Epithelial cell of proximal tubule (primary cell): ENCODE measurements around the gene PRPH2. TPM values are rescaled to one million over a fixed set of nuclear protein-coding genes. Genes with fewer than 3 reads are reported as not detected.

ENCODE experiments used
- DNase-seq: peaks from one replicate; pipeline ENCODE4 v3.0.0-alpha.2; 2011; ENCODE audit warnings: low read depth
- H3K4me3 ChIP-seq: 2 replicates; pipeline ENCODE4 v1.5.1; 2011; ENCODE audit warnings: low read depth, mild to moderate bottlenecking, low read length
- total RNA-seq: library from RNA; depleted of rRNA; stranded (reverse); fragments of >200 nt; gene quantifications from 2 replicates; pipeline ENCODE4 v1.2.3, GENCODE V29; 2015
- TF ChIP-seq, protein P1 (sequence below): conservative IDR thresholded peaks from 2 replicates; pipeline ENCODE4 v1.5.1; 2012; ENCODE audit warnings: low read depth, mild to moderate bottlenecking, low read length

The PRPH2 gene
- 0.07 and 1.6 TPM in 2 replicates for total RNA-seq

DNA sequence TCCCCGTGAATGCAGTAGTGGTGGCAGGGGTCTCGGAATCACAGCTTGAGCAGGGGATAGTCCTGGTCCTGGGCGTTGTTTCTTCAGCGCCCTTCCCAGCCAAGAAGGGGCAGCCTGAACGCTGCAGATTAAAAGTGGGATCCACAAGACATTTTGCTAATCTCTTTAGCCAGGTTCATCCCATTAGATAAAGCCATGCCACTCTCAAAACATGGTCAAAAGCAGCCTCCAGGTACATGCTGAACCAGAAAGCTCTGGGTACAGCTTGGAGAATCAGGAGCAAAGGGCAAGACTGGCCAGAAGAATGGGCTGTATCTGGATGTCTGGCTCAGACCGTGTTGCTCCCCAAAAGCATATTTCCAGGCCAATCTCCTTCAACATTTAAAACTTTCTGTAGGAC is at the start of gene PRPH2:
TSS of gene PRPH2 (minus strand) at position 101 of the 400 bp plus-strand sequence. CDS start 263 bp downstream, outside the sequence.
- no peak for DNase-seq
- no peak within 1 kb of the TSS for H3K4me3 ChIP-seq
- TF ChIP-seq, protein P1, sequence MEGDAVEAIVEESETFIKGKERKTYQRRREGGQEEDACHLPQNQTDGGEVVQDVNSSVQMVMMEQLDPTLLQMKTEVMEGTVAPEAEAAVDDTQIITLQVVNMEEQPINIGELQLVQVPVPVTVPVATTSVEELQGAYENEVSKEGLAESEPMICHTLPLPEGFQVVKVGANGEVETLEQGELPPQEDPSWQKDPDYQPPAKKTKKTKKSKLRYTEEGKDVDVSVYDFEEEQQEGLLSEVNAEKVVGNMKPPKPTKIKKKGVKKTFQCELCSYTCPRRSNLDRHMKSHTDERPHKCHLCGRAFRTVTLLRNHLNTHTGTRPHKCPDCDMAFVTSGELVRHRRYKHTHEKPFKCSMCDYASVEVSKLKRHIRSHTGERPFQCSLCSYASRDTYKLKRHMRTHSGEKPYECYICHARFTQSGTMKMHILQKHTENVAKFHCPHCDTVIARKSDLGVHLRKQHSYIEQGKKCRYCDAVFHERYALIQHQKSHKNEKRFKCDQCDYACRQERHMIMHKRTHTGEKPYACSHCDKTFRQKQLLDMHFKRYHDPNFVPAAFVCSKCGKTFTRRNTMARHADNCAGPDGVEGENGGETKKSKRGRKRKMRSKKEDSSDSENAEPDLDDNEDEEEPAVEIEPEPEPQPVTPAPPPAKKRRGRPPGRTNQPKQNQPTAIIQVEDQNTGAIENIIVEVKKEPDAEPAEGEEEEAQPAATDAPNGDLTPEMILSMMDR, result no peak

DNA sequence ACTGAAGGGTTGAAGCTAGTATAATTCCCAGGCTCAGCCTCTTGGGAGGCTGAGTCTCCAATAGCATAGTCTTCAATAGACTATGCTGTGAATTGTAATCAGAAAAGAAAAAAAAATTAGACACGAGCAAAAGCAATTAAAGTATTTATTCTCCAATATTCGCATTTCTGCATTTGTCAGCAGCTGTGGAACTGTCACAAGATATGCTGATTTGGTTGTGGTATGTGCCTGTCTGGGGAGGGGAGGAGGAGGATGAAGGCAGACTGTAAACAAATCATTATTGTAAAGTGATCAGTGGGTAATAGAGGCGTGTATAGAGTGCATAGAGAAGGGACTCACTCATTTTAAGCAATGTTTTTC is 49.3 kb upstream of the PRPH2 start:
- TF ChIP-seq, protein P1, result no peak
- DNase-seq, result no peak

DNA sequence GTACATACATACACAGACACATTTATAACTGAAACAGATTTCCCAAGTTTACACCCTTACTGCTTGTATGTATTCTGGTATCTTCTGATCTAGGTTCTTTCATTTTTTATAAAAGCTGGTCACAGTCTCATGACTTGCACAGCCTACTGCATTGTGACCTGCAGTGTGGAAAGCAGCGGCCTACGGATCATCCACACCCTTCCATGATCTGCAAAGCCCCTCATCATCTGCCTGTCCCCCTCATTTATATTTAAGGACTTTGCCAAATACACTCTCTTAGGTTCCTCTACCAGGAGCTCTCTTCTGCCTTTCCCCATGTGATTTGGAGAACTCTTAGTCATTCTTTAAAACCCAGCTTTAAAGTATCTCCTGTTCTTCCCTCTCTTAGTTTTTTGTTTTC is 47.4 kb upstream of the PRPH2 start:
- H3K4me3 ChIP-seq, result no peak overlapping the region
- no peak for DNase-seq
- TF ChIP-seq, protein P1, result no peak

More for the DNA sequence above, 49.3 kb upstream of the PRPH2 start:
- H3K4me3 ChIP-seq, result no peak overlapping the region

GRCh38 chr6:42769051-42769450 is 46.7 kb upstream of the PRPH2 start:
- TF ChIP-seq, protein P1, result no peak
- H3K4me3 ChIP-seq, result no peak overlapping the region
- DNase-seq, result no peak

DNA sequence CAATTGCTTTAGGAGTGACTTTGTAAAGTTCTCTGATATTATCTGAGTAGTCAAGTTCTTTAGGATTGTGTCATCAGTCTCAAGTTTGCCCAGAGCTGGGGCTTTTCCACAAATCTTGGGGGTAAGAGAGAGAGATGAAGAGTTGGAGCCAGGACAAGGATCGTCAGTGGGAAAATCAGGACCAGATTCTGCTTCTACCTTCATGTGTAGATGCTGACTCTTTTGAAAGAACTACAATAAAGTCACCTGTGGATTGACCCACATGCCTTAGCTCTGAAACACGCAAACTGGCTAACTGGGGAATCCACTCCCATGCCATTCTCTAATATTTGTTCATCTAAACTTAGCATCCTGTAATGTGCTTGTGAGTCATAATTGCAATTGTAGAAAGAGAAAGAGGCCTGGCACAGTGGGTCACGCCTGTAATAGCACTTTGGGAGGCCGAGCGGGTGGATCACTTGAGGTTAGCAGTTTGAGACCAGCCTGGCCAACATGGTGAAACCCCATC is 43.8 kb upstream of the PRPH2 start:
- TF ChIP-seq, protein P1, result no peak
- DNase-seq, result no peak
- no peak overlapping the region for H3K4me3 ChIP-seq

- no peak overlapping the region for H3K4me3 ChIP-seq
- TF ChIP-seq, protein P1, result no peak
- no peak for DNase-seq
Measured at GRCh38 chr6:42764911-42765648, 42.7 kb upstream of the PRPH2 start.

DNA sequence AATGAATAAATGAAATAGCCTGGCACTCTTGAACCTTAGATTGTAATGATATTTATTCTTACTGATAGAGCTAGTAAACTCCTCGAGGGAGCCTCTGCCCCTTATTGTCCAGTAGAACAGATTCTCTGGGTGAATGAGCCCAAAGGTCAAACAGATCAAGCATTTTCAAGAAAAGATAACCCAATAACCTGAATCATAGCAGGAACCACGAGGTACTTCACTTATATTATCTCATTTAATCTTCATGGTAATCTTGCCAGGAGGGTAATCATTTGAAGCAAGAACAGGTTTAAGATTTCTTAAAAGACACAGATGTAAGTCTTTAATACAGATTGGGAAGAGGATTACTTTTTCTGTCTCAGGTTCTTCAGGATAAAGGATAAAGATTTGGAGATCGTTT is 40.6 kb upstream of the PRPH2 start:
- no peak overlapping the region for H3K4me3 ChIP-seq
- TF ChIP-seq, protein P1, result no peak
- no peak for DNase-seq
